ENCODE data around the gene EGFL6. TPM values are rescaled to one million over a fixed set of nuclear protein-coding genes. Genes with fewer than 3 reads are reported as not detected.

The EGFL6 gene
- total RNA-seq, 1 experiment from 2014 or later = not detected

DNA sequence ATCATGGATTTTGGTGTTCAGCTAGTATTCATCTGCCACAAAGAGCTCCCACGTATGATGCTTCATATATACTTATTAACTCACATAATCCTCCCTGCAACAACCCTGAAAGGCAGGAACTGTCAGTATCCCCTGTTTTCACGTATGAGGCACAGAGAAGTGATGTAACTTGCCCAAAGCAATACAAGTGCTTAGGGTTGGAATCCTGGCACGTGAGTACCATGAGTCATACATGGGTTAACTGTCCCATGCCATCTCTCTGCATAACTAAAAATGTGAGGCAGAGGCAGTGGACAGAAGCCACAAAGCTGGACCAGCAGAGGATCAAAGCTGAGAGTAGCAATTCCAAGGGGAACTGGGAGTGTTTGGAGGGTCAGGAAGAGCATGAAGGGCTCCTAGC lies 35.7 kb upstream of the EGFL6 start:
- CTCF ChIA-PET = no interaction called here
- H3K9me3 Mint-ChIP-seq (ENCODE audit: low read depth, unreplicated experiment) = no peaks in the 10 kb centered on the region
- no peaks in the 10 kb centered on the region for H3K36me3 Mint-ChIP-seq (ENCODE audit: insufficient read depth, unreplicated experiment)
- BruUV-seq (replicated peaks) = no TSS peak
- no peak for DNase-seq
- no peaks in the 10 kb centered on the region for H3K27me3 Mint-ChIP-seq (ENCODE audit: unreplicated experiment)
- H3K4me3 Mint-ChIP-seq (ENCODE audit: low read depth, unreplicated experiment) = no peak overlapping the region
- no peak for TF ChIP-seq CTCF (IDR thresholded peaks at IDR 0.05; ENCODE audit: unreplicated experiment)
- H3K4me1 Mint-ChIP-seq (ENCODE audit: low read depth, unreplicated experiment) = peaks cover 8% of the 10 kb centered on the region
- intact Hi-C loops (cut with micrococcal nuclease; ENCODE audit: unreplicated experiment) = no loop called here
- no peak overlapping the region for H3K27ac Mint-ChIP-seq (ENCODE audit: unreplicated experiment)

GRCh38 chrX:13535376-13536165 lies 33.8 kb upstream of the EGFL6 start:
- H3K9me3 Mint-ChIP-seq (ENCODE audit: low read depth, unreplicated experiment) = no peaks in the 10 kb centered on the region
- H3K27me3 Mint-ChIP-seq (ENCODE audit: unreplicated experiment) = no peaks in the 10 kb centered on the region
- no peak overlapping the region for H3K27ac Mint-ChIP-seq (ENCODE audit: unreplicated experiment)
- peaks cover 8% of the 10 kb centered on the region for H3K4me1 Mint-ChIP-seq (ENCODE audit: low read depth, unreplicated experiment)
- DNase-seq = no peak
- no peak for TF ChIP-seq CTCF (IDR thresholded peaks at IDR 0.05; ENCODE audit: unreplicated experiment)
- no TSS peak for BruUV-seq (replicated peaks)
- no peaks in the 10 kb centered on the region for H3K36me3 Mint-ChIP-seq (ENCODE audit: insufficient read depth, unreplicated experiment)
- intact Hi-C loops (cut with micrococcal nuclease; ENCODE audit: unreplicated experiment) = no loop called here
- CTCF ChIA-PET = no interaction called here
- no peak overlapping the region for H3K4me3 Mint-ChIP-seq (ENCODE audit: low read depth, unreplicated experiment)

- Mint-ChIP-seq H3K27me3 (ENCODE audit: unreplicated experiment) (no peaks in the 10 kb centered on the region), H3K4me3 (ENCODE audit: low read depth, unreplicated experiment) (no peak overlapping the region), H3K27ac (ENCODE audit: unreplicated experiment) (no peak overlapping the region), H3K9me3 (ENCODE audit: low read depth, unreplicated experiment) (no peaks in the 10 kb centered on the region), H3K36me3 (ENCODE audit: insufficient read depth, unreplicated experiment) (no peaks in the 10 kb centered on the region), H3K4me1 (ENCODE audit: low read depth, unreplicated experiment) (peaks cover 8% of the 10 kb centered on the region)
- intact Hi-C loops (cut with micrococcal nuclease; ENCODE audit: unreplicated experiment) = no loop called here
- no peak for TF ChIP-seq CTCF (IDR thresholded peaks at IDR 0.05; ENCODE audit: unreplicated experiment)
- BruUV-seq (replicated peaks) = no TSS peak
- CTCF ChIA-PET = no interaction called here
- DNase-seq = no peak
Measured at GRCh38 chrX:13536551-13536950, 32.9 kb upstream of the EGFL6 start.

DNA sequence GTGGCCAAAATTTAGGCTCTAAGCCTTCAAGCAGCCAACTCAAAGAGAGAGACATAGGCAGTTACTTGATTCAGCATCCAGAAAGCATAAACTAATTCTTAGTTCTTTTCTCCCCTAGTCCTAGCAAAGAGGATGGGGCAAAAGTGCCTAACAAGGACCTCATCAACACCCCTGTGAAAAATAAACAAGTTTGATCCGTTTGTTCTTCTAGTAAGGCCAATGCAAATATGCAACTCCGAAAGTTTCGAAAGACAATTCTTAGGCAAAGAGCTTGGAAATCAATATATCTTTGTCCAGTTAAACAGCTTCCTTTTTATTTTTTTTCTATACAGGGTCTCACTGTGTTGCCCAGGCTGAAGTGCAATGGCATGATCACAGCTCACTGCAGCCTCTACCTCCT lies 31.0 kb upstream of the EGFL6 start:
- BruUV-seq (replicated peaks) = no TSS peak
- Mint-ChIP-seq H3K27ac (ENCODE audit: unreplicated experiment) (no peak overlapping the region), H3K4me1 (ENCODE audit: low read depth, unreplicated experiment) (peaks cover 8% of the 10 kb centered on the region), H3K9me3 (ENCODE audit: low read depth, unreplicated experiment) (no peaks in the 10 kb centered on the region), H3K27me3 (ENCODE audit: unreplicated experiment) (no peaks in the 10 kb centered on the region), H3K4me3 (ENCODE audit: low read depth, unreplicated experiment) (no peak overlapping the region), H3K36me3 (ENCODE audit: insufficient read depth, unreplicated experiment) (no peaks in the 10 kb centered on the region)
- CTCF ChIA-PET = no interaction called here
- TF ChIP-seq CTCF (IDR thresholded peaks at IDR 0.05; ENCODE audit: unreplicated experiment) = no peak
- no peak for DNase-seq
- intact Hi-C loops (cut with micrococcal nuclease; ENCODE audit: unreplicated experiment) = no loop called here

All from Calu3 (cell line).